T-helper 1 cell (primary cell): ENCODE results near the gene TSEN34.
A peak's percentile ranks its signal among the peaks of the same experiment; 100 is the strongest.
"Not testable (repeated sequence)": the region's sequence is repeated elsewhere in the genome, so short reads cannot be mapped to it uniquely, and the experiment has no call there.

Source experiments
- DNase-seq, 5 donors: peaks; one replicate each; pipeline ENCODE4 v3.0.0-alpha.2; 2012 to 2020

TSEN34 gene

DNA sequence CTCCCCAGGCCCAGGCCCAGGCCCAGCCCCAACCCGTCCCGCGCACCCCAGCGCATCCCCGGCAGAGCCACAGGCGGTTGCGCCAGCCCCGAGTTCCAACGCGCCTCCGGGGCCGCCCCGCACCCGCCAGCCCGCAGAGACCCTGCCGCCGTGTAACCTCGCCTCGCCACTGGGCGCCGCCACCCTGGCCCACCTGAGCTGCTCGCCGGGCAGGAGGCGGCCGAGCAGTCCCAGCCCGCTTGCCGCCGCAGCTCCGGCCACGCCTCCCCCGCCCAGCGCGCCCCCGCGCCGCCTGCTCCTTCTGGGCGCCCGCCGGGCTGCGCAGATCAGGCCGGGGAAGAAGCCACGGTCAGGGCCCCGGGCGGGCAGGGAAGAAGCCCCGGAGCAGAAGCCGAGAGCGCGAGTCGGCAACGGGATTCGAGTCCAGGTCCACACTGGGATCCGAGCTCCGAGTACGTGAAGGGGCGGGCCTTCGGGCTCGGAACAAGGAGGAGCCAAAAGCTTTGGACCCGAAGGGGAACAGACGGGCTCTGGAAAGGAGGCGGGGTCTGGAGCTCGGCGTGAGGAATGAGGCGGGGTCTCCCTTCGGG, 1.9 kb upstream of the TSEN34 start, which contains the start of gene MBOAT7:
TSS of gene MBOAT7 (minus strand) at position 436 of the 590 bp plus-strand sequence. CDS start 1,072 bp downstream, outside the sequence.
- no peak for DNase-seq

GRCh38 chr19:54189735-54190502, 1.2 kb upstream of the TSEN34 start:
- peak; percentile 99 to 100 (median 100) for DNase-seq

DNA sequence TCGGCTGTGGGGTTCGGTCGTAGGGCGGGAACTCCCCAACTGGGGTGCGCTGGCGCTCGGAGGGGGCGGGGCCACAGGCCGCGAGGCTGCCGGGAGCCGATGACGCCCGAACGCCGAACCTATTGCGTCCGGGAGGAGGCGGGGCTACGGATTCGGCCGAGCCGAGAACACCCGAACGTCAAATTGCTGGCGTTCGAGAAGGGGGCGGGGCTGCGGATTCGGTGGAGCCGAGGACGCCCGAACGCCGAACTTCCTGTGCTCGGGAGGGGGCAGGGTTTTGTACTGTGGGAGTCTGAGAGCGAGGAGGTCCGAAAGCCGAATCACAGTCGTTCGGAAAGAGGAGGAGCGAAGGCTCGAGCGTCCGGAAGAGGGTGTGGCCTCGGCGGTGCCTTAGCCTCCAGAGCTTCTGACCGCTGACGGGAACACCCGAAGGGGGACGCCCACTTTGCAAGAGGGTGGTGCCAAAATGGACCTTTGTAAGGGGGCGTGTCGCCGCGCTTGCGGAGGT, 551 bp upstream of the TSEN34 start:
- DNase-seq, result peak; percentile 100

GRCh38 chr19:54191811-54192453, 824 bp downstream of the TSEN34 start:
- DNase-seq, result no peak

DNA sequence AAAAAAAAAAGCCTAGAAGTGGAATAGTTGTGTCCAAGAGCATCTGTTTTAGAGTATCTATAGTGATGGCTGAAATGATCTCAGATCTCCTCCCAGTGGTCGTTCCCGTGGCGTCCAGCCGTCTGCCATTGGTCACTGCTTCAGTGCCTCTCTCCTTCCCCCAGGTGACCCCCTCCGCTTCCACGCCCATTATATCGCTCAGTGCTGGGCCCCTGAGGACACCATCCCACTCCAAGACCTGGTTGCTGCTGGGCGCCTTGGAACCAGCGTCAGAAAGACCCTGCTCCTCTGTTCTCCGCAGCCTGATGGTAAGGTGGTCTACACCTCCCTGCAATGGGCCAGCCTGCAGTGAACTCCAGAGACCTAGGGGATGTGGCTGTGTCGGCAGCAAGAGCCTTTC, 1.9 kb downstream of the TSEN34 start:
- no peak for DNase-seq

- not testable (repeated sequence) for DNase-seq
Measured at GRCh38 chr19:54194463-54194862, 3.4 kb downstream of the TSEN34 start.

DNA sequence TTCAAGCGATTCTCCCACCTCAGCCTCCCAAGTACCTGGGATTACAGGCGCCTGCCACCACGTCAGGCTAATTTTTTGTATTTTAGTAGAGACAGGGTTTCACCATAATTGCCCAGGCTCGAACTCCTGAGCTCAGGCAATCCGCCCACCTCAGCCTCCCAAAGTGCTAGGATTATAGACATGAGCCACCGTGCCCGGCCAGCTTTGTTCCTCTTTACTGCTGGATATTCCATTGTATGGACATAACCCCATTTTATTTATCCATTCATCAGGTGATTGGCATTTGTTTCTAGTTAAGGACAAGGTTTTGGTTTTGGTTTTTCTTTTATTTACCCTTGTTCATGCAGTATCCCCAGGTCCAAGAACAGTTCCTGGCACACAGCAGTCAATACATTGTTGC, 5.4 kb downstream of the TSEN34 start:
- no peak for DNase-seq

GRCh38 chr19:54197121-54197520, 6.0 kb downstream of the TSEN34 start:
- DNase-seq, result no peak

- no peak for DNase-seq
Measured at GRCh38 chr19:54199401-54199800, 8.3 kb downstream of the TSEN34 start.

- no peak for DNase-seq
Measured at GRCh38 chr19:54201172-54201701, 10.1 kb downstream of the TSEN34 start.

- no peak for DNase-seq
Measured at GRCh38 chr19:54201980-54202379, 10.9 kb downstream of the TSEN34 start.

- no peak for DNase-seq
Measured at GRCh38 chr19:54203151-54203611, 12.1 kb downstream of the TSEN34 start.

GRCh38 chr19:54204767-54205468, 13.8 kb downstream of the TSEN34 start:
- no peak for DNase-seq

GRCh38 chr19:54206030-54206830, 15.1 kb downstream of the TSEN34 start:
- DNase-seq, result no peak

- no peak for DNase-seq
Measured at GRCh38 chr19:54206831-54207177, 15.7 kb downstream of the TSEN34 start.

GRCh38 chr19:54207193-54207592, 16.1 kb downstream of the TSEN34 start:
- not testable (repeated sequence) for DNase-seq

DNA sequence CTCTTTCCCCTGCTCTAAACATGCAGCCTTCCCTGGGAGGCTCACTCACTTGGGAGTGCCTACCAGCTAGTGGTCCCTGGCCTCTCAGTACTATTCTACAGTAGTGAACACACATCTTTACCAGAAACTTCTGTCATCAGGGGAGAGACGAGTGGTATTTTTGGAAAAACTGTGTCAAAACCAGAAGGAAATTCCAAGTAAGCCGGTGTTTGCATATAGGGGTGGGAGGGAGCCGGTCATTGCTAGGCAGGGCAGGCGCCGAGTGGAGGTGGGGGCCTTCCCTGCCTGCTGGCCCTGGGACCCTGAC, 16.5 kb downstream of the TSEN34 start:
- no peak for DNase-seq

- peak in 1 of 5 donors; percentile 60 for DNase-seq
Measured at GRCh38 chr19:54207983-54208783, 17.1 kb downstream of the TSEN34 start.

DNA sequence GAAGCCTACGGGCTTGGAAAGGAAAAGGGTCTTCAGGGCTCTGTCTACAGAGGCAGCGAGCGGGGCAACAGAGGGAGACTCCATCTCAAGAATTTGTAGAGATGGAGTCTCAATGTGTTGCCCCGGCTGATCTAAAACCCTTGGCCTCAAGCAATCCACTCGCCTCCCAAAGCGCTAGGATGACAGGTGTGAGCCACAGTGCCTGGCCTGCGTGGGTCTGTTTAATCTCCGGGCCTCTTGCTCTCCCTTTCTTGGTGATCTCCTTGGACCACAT, 17.6 kb downstream of the TSEN34 start:
- DNase-seq, result no peak

DNA sequence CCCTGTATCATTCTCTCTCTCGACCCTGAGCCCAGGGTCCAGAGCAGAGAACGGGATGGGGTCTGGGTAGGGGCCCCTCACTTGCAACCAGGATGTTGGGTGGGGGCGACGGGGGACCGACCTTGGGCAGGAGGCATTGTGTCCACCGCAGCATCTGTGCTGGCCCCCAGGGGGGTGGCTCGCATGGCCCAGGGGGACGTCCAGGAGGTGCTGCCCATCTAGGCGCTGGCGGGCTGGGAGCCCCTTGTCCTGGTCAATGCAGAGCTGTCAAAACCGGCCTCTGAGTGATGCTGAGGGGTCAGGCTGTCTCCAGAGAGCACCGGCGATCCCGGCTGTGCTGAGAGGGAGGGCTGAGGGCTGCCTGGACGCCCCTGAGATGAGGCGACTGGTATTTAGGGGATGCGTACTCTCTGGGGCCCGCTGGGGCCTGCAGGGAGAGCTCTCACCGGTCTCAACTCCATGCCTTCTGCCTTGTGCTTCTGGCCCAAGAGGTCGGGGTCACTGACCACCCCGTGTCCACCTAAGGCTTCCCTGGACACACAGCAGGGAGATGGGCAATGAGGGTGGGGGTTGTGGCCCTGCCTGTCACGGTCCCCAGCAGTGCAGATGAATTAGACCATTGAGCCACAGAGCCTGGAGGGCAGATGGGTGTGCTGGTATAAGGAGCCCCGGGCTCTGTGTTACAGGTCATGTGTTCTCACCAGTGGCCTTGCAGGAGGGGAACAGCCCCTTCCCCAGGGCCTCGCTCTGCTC, 18.1 kb downstream of the TSEN34 start:
- DNase-seq, result no peak
